ENCODE data around the gene ABCC10. TPM values are rescaled to one million over a fixed set of nuclear protein-coding genes. Genes with fewer than 3 reads are reported as not detected.

Gene ABCC10
- total RNA-seq, 1 experiment from 2014 or later, result 25.5 TPM

- Mint-ChIP-seq H3K27ac (no peak overlapping the region), H3K27me3 (ENCODE audit: low read depth) (no peaks in the 10 kb centered on the region)
- POLR2A ChIA-PET, result no interaction called here
Measured at GRCh38 chr6:43499028-43499815, 71.9 kb downstream of the ABCC10 start.

More at GRCh38 chr6:43499028-43499815, 71.9 kb downstream of the ABCC10 start:
- CTCF ChIA-PET, result interaction anchor here (0.8 to 1.0 kb wide), 2 partner anchors 43 to 45 kb away, joined by 3 read pairs; no protein-coding TSS in a partner anchor
- ATAC-seq (no peak), DNase-seq (ENCODE audit: low spot score) (no peak)
- peaks cover 14% of the 10 kb centered on the region for H3K4me1 Mint-ChIP-seq
- H3K9me3 Mint-ChIP-seq, result no peaks in the 10 kb centered on the region
- TF ChIP-seq IRF2 (CRISPR knock-in tag; IDR thresholded peaks at IDR 0.05; ENCODE audit: borderline replicate concordance, low read depth), result no peak
- TF ChIP-seq ZNF232 (CRISPR knock-in tag; IDR thresholded peaks at IDR 0.05), result no peak
- no peak for TF ChIP-seq TCF7 (CRISPR knock-in tag; IDR thresholded peaks at IDR 0.05; ENCODE audit: low read depth)
- TF ChIP-seq HMGA2 (CRISPR knock-in tag; IDR thresholded peaks at IDR 0.05), result no peak
- no peak for TF ChIP-seq AR (CRISPR knock-in tag; IDR thresholded peaks at IDR 0.05)
- TF ChIP-seq FOXP4 (CRISPR knock-in tag; IDR thresholded peaks at IDR 0.05), result no peak
- no peak for TF ChIP-seq JAZF1 (CRISPR knock-in tag; IDR thresholded peaks at IDR 0.05)
- TF ChIP-seq FOXP1 (CRISPR knock-in tag; IDR thresholded peaks at IDR 0.05; ENCODE audit: borderline replicate concordance), result no peak
- H3K4me3 Mint-ChIP-seq, result no peak overlapping the region
- H3K36me3 Mint-ChIP-seq, result peaks cover 41% of the 10 kb centered on the region

Small RNA genes lying within 50 kb of the gene (microRNA-seq; reads per million reads assigned to microRNA genes)
- 1.0 reads per million for gene MIR6780B (ENCODE audit: borderline number of aligned reads)

Other genes with a start within 250 kb of the ABCC10 start
- 15.2 to 20.5 TPM (median 19.2 TPM) in 3 replicates for gene CUL9, start 245.3 kb upstream of the ABCC10 start, total RNA-seq (2021)
- 48.4 to 56.4 TPM (median 55.4 TPM) in 3 replicates for gene DNPH1, start 198.1 kb upstream of the ABCC10 start, total RNA-seq (2021)
- gene TTBK1, start 184.1 kb upstream of the ABCC10 start, total RNA-seq (2021), result 0.66 to 0.78 TPM (median 0.68 TPM) in 3 replicates
- not detected in 3 replicates for gene SLC22A7, start 129.3 kb upstream of the ABCC10 start, total RNA-seq (2021)
- 44.7 to 48.9 TPM (median 45.6 TPM) in 3 replicates for gene CRIP3, start 118.7 kb upstream of the ABCC10 start, total RNA-seq (2021)
- gene ZNF318, start 57.9 kb upstream of the ABCC10 start, total RNA-seq (2021), result 19.0 to 24.3 TPM (median 19.7 TPM) in 3 replicates
- gene DLK2, start 28.0 kb downstream of the ABCC10 start, total RNA-seq (2021), result 0.18 to 0.81 TPM (median 0.37 TPM) in 3 replicates
- 40.2 to 40.8 TPM (median 40.4 TPM) in 3 replicates for gene TJAP1, start 50.0 kb downstream of the ABCC10 start, total RNA-seq (2021)
- gene LRRC73, start 82.8 kb downstream of the ABCC10 start, total RNA-seq (2021), result 0.73 to 1.4 TPM (median 0.76 TPM) in 3 replicates
- 79.1 to 82.4 TPM (median 81.3 TPM) in 3 replicates for gene YIPF3, start 89.4 kb downstream of the ABCC10 start, total RNA-seq (2021)
- gene POLR1C, start 89.5 kb downstream of the ABCC10 start, total RNA-seq (2021), result 32.8 to 46.6 TPM (median 34.2 TPM) in 3 replicates
- gene XPO5, start 148.5 kb downstream of the ABCC10 start, total RNA-seq (2021), result 84.9 to 97.8 TPM (median 86.0 TPM) in 3 replicates
- 17.5 to 28.0 TPM (median 20.6 TPM) in 3 replicates for gene POLH, start 148.6 kb downstream of the ABCC10 start, total RNA-seq (2021)
- gene GTPBP2, start 201.7 kb downstream of the ABCC10 start, total RNA-seq (2021), result 61.1 to 76.4 TPM (median 63.4 TPM) in 3 replicates
- 28.6 to 31.6 TPM (median 30.1 TPM) in 3 replicates for gene MAD2L1BP, start 208.3 kb downstream of the ABCC10 start, total RNA-seq (2021)
- 0.16 to 0.35 TPM (median 0.32 TPM) in 3 replicates for gene RSPH9, start 217.5 kb downstream of the ABCC10 start, total RNA-seq (2021)